Ishikawa (cell line): ENCODE results near the gene FBRSL1.

Experiments used
- CEBPB ChIP-seq: IDR thresholded peaks from 2 replicates; pipeline ENCODE4 v1.6.1; 2012
- CREB1 ChIP-seq: IDR thresholded peaks from 2 replicates; pipeline ENCODE4 v1.6.1; 2012; ENCODE audit warnings: low read depth
- EGR1 ChIP-seq: IDR thresholded peaks from 2 replicates; pipeline ENCODE4 v1.6.1; 2012
- EP300 ChIP-seq: IDR thresholded peaks from 2 replicates; pipeline ENCODE4 v1.6.1; 2012; ENCODE audit warnings: borderline replicate concordance
- FOXM1 ChIP-seq: IDR thresholded peaks from 2 replicates; pipeline ENCODE4 v1.6.1; 2012; ENCODE audit warnings: low read depth, borderline replicate concordance
- NFIC ChIP-seq: IDR thresholded peaks from 2 replicates; pipeline ENCODE4 v1.6.1; 2012
- RAD21 ChIP-seq: IDR thresholded peaks from 2 replicates; pipeline ENCODE4 v1.6.1; 2012; ENCODE audit warnings: low read depth
- TAF1 ChIP-seq: IDR thresholded peaks from 2 replicates; pipeline ENCODE4 v1.6.1; 2012; ENCODE audit warnings: low read depth, mild to moderate bottlenecking
- TCF12 ChIP-seq: IDR thresholded peaks from 2 replicates; pipeline ENCODE4 v1.6.1; 2012; ENCODE audit warnings: low read depth
- TEAD4 ChIP-seq: IDR thresholded peaks from 2 replicates; pipeline ENCODE4 v1.6.1; 2012
- YY1 ChIP-seq: IDR thresholded peaks from 2 replicates; pipeline ENCODE4 v1.6.1; 2012; ENCODE audit warnings: low read depth
- ZBTB7A ChIP-seq: IDR thresholded peaks from 2 replicates; pipeline ENCODE4 v1.6.1; 2012; ENCODE audit warnings: low read depth
- TF ChIP-seq, protein P1 (sequence below): IDR thresholded peaks from 2 replicates; pipeline ENCODE4 v1.6.1; 2012
- TF ChIP-seq, protein P2 (sequence below): IDR thresholded peaks from 2 replicates; pipeline ENCODE4 v1.6.1; 2012
- TF ChIP-seq, protein P3 (sequence below): IDR thresholded peaks from 2 replicates; pipeline ENCODE4 v1.6.1; 2012; ENCODE audit warnings: low read depth, mild to moderate bottlenecking

FBRSL1 gene

DNA sequence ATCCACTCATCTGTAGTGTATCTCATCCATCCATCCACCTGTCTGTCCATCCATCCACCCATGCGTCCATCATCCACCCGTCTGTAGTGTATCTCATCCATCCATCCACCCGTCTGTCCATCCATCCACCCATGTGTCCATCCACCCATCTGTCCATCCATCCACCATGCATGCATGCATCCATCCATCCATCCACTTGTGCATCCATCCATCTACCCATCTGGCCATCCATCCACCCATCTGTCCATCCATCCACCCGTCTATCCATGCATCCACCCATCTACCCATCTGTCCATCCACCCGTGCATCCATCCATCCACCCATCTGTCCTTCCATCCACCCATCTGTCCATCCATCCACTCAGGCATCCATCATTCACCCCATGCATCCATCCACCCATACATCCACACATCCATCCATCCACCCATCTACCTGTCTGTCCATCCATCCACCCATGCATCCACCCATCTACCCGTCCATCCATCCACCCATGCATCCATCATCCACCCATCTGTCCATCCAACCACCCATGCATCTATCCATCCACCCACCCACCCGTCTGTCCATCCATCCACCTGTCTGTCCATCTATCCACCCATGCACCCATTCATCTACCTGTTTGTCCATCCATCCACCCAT is 28.5 kb downstream of the FBRSL1 start:
- TF ChIP-seq, protein P1, sequence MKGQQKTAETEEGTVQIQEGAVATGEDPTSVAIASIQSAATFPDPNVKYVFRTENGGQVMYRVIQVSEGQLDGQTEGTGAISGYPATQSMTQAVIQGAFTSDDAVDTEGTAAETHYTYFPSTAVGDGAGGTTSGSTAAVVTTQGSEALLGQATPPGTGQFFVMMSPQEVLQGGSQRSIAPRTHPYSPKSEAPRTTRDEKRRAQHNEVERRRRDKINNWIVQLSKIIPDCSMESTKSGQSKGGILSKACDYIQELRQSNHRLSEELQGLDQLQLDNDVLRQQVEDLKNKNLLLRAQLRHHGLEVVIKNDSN, result no peak
- TF ChIP-seq FOXM1 (no peak), CEBPB (no peak), CREB1 (no peak), TAF1 (no peak), TEAD4 (no peak), NFIC (no peak), TCF12 (no peak), EP300 (no peak), RAD21 (no peak), EGR1 (no peak), ZBTB7A (no peak), YY1 (no peak)
- TF ChIP-seq, protein P2, sequence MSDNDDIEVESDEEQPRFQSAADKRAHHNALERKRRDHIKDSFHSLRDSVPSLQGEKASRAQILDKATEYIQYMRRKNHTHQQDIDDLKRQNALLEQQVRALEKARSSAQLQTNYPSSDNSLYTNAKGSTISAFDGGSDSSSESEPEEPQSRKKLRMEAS, result no peak
- TF ChIP-seq, protein P3, sequence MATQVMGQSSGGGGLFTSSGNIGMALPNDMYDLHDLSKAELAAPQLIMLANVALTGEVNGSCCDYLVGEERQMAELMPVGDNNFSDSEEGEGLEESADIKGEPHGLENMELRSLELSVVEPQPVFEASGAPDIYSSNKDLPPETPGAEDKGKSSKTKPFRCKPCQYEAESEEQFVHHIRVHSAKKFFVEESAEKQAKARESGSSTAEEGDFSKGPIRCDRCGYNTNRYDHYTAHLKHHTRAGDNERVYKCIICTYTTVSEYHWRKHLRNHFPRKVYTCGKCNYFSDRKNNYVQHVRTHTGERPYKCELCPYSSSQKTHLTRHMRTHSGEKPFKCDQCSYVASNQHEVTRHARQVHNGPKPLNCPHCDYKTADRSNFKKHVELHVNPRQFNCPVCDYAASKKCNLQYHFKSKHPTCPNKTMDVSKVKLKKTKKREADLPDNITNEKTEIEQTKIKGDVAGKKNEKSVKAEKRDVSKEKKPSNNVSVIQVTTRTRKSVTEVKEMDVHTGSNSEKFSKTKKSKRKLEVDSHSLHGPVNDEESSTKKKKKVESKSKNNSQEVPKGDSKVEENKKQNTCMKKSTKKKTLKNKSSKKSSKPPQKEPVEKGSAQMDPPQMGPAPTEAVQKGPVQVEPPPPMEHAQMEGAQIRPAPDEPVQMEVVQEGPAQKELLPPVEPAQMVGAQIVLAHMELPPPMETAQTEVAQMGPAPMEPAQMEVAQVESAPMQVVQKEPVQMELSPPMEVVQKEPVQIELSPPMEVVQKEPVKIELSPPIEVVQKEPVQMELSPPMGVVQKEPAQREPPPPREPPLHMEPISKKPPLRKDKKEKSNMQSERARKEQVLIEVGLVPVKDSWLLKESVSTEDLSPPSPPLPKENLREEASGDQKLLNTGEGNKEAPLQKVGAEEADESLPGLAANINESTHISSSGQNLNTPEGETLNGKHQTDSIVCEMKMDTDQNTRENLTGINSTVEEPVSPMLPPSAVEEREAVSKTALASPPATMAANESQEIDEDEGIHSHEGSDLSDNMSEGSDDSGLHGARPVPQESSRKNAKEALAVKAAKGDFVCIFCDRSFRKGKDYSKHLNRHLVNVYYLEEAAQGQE, result no peak

DNA sequence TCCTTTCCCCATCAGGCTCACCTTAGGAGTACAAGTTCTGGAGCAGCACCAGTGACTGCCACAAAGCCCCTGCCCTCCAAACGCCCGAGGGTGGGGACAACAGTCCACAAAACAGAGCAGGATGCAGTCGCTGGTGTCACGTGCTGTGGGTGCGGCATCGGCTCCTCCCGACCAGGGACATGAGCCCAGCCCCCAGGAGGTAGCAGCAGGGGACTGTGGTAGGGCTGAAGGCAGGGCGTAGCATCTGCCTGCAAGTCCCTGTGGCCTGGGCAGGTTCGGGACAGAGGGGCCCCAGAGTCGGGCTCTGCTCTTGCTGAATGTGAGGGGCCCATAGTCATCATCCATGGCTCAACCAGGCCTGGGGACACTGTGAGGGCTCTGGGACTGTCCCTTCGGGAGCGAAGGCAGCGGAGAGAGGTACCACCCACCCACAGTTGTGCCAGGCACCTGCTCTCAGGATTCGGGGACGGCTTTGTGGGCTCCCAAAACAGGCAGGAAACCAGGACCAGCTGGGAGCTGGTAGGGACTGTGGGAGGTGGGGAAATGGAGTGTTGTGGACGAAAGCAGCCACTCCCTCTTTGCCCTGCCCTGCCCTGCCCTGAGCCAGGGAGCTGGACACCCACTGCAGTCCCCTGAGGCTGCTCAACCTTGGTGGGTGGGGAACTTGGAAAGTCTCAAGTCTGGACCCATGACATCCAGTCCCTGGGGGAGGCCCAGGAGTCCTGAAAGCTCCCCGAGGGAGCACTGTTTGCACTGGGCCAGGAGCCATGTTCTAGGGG is 30.7 kb downstream of the FBRSL1 start:
- no peak for TF ChIP-seq EGR1
- TF ChIP-seq, protein P1, result no peak
- no peak for TF ChIP-seq YY1
- no peak for TF ChIP-seq FOXM1

DNA sequence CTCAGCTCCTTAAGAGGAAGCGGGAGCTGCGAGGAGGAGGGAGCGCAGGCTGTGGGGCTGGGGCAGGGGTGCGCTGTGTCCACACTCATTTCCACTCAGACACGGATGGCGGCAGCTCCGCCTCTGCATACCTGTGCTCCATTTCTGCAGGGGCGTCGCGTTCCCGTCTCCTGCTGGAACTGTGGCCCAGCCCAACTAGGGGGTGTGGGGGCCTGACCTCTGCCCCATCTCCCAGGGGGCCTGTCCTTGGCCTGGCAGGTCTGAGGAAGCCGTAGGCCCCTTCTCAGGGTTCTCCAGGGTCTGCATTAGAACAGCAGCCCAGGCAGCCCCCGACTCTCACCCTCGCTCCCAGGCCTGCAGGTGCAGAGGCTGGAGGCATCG is 31.2 kb downstream of the FBRSL1 start:
- no peak for TF ChIP-seq TEAD4
- TF ChIP-seq ZBTB7A, result no peak
- TF ChIP-seq TCF12, result no peak

DNA sequence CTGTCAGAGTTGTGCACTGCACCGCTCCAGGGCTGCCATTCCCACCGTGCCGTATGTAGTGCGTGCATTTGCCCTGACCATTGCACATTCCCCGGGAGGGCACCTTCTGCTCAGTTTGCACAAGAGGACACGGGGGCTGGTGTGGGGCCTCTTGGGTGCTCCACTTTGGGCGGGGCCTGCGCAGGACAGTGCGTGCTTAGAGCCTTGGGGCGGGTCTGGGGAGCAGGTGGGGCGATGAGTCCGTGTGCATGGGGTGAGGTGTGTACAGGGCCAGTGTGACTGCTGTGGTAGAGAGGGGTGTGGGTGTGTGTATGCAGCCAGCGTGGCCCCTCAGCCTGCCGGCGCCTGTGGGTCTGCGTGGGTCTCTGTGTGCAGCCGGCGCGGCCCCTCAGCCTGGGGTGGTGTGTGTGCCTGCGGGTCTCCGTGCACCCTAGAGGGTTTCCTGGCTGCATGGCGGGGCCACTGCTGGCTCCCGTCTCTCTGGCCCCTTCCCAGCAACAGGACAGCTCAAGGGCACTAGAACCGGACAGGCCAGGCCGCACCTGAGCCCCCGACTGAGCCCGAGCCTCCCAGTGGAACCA is 31.9 kb downstream of the FBRSL1 start:
- TF ChIP-seq NFIC (no peak), EP300 (no peak), CREB1 (no peak), ZBTB7A (no peak), TCF12 (no peak), TAF1 (no peak), CEBPB (no peak), TEAD4 (no peak), RAD21 (no peak), YY1 (no peak), EGR1 (no peak), FOXM1 (no peak)
- TF ChIP-seq, protein P3, result no peak
- TF ChIP-seq, protein P1, result no peak
- TF ChIP-seq, protein P2, result no peak

DNA sequence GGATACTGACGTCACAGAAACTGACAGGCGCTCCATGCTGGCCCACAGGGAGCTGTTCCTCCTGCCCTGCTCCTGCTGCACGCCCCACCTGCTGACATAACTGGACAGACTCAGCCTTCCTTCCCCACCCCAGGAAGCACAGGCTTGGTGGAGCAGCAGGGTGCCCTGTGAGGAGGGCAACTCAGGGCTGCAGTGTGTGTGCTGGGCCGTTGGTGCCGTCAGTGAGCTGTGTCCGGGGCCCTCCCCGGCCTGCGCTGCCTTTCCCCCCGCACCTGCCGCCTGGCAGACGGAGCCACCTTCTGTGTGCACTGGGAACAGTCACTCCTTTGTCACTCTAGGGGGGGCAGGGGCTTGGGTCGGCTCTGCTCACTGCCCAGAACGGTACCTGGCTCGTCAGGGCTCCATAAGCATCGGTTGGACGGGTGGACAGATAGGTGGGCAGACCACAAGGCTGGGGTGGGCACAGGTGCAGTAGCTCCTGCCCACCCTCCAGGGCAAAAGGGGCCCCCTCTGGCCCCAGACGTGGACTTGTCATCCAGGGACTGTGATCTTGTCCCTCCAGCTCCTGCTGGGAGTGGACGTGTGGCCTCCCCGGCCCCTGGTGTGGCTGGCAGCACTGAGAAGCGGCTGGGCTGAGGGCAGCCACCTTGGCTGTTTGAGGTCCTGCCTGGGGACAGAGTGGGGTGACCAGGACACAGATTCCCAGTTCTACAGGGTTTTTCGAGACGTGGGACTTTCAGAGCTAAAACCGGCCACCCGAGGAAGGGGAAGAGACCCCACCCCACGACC is 32.8 kb downstream of the FBRSL1 start:
- peak; percentile 34 for TF ChIP-seq YY1
- no peak for TF ChIP-seq TAF1
- TF ChIP-seq TEAD4, result peak; percentile 56; the same call in 1 of the 2 replicates
- TF ChIP-seq, protein P3, result no peak; the same call in 1 of the 2 replicates
- 0 out of 2 replicates have a peak, but pooled peaks have one; percentile 3 for TF ChIP-seq CEBPB
- TF ChIP-seq CREB1, result no peak
- TF ChIP-seq, protein P2, result peak; percentile 66
- no peak for TF ChIP-seq EGR1
- peak; percentile 65 for TF ChIP-seq EP300
- peak; percentile 34; the same call in 1 of the 2 replicates for TF ChIP-seq FOXM1
- TF ChIP-seq RAD21, result peak; percentile 32; the same call in 1 of the 2 replicates
- TF ChIP-seq, protein P1, result peak; percentile 41; the same call in 1 of the 2 replicates
- peak; percentile 91 for TF ChIP-seq TCF12
- peak; percentile 86 for TF ChIP-seq NFIC
